Ishikawa (cell line): ENCODE measurements around the gene TCHHL1.

Experiments
- CEBPB ChIP-seq: IDR thresholded peaks from 2 replicates; pipeline ENCODE4 v1.6.1; 2012
- EGR1 ChIP-seq: IDR thresholded peaks from 2 replicates; pipeline ENCODE4 v1.6.1; 2012
- EP300 ChIP-seq: IDR thresholded peaks from 2 replicates; pipeline ENCODE4 v1.6.1; 2012; ENCODE audit warnings: borderline replicate concordance
- FOXM1 ChIP-seq: IDR thresholded peaks from 2 replicates; pipeline ENCODE4 v1.6.1; 2012; ENCODE audit warnings: low read depth, borderline replicate concordance
- RAD21 ChIP-seq: IDR thresholded peaks from 2 replicates; pipeline ENCODE4 v1.6.1; 2012; ENCODE audit warnings: low read depth
- REST ChIP-seq: IDR thresholded peaks from 2 replicates; pipeline ENCODE4 v1.6.1; 2012; ENCODE audit warnings: low read depth, mild to moderate bottlenecking
- TCF12 ChIP-seq: IDR thresholded peaks from 2 replicates; pipeline ENCODE4 v1.6.1; 2012; ENCODE audit warnings: low read depth
- TEAD4 ChIP-seq: IDR thresholded peaks from 2 replicates; pipeline ENCODE4 v1.6.1; 2012
- YY1 ChIP-seq: IDR thresholded peaks from 2 replicates; pipeline ENCODE4 v1.6.1; 2012; ENCODE audit warnings: low read depth
- ZBTB7A ChIP-seq: IDR thresholded peaks from 2 replicates; pipeline ENCODE4 v1.6.1; 2012; ENCODE audit warnings: low read depth

GRCh38 chr1:152096931-152097330, 8.1 kb upstream of the TCHHL1 start:
- TF ChIP-seq EP300: no peak
- TF ChIP-seq YY1: no peak
- no peak for TF ChIP-seq ZBTB7A
- TF ChIP-seq RAD21: no peak
- no peak for TF ChIP-seq CEBPB
- no peak for TF ChIP-seq TEAD4
- no peak for TF ChIP-seq REST
- no peak for TF ChIP-seq FOXM1
- TF ChIP-seq EGR1: no peak
- no peak for TF ChIP-seq TCF12
